ENCODE results near the gene TSNAXIP1.

The TSNAXIP1 gene, protein sequence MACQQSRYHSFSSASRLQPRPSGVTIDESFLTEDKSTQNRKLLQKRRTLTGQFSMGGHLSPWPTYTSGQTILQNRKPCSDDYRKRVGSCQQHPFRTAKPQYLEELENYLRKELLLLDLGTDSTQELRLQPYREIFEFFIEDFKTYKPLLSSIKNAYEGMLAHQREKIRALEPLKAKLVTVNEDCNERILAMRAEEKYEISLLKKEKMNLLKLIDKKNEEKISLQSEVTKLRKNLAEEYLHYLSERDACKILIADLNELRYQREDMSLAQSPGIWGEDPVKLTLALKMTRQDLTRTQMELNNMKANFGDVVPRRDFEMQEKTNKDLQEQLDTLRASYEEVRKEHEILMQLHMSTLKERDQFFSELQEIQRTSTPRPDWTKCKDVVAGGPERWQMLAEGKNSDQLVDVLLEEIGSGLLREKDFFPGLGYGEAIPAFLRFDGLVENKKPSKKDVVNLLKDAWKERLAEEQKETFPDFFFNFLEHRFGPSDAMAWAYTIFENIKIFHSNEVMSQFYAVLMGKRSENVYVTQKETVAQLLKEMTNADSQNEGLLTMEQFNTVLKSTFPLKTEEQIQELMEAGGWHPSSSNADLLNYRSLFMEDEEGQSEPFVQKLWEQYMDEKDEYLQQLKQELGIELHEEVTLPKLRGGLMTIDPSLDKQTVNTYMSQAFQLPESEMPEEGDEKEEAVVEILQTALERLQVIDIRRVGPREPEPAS

DNA sequence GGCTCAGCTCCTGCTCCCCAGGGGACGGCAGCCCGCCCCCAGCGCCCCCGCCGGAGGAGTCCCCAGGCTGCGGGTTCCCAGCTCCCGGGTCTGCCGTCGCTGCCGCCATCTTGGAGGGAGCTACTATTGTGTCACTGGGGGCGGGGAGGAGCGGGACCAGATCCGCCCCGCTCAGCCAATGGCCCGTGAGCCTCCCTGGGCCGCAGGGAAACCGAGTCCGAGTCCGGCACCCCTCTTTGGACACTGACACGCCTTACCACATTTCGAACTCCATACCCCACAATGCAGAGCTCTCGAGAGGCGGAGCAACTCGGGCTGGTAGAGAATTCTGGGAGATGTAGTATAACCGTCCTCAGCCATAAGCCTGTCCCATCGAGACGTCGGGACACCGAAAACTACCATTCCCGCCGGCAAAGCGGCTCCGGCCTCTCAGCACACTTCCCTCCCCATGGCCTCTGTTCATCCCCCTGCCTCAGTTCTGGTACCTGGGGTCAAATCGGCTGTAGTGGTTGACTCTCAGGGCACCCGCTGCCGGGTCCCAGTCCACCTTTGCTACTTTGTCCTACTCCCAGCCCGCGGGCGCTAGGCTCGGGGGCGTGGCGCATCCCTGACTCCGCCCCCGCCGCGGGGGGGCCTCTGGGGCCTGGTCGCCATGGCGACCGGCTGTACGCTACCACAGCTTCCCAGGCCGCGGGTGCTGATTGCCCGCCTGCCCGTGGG is at the start of gene TSNAXIP1, which contains the start of gene RANBP10:
TSS of gene TSNAXIP1 (plus strand) at position 462 of the 720 bp plus-strand sequence. CDS start 261 bp downstream, outside the sequence.
TSS of gene RANBP10 (minus strand) at position 133 of the 720 bp plus-strand sequence. CDS start at position 109, 24 bp downstream.
- DNase-seq: peak; percentile 97

DNA sequence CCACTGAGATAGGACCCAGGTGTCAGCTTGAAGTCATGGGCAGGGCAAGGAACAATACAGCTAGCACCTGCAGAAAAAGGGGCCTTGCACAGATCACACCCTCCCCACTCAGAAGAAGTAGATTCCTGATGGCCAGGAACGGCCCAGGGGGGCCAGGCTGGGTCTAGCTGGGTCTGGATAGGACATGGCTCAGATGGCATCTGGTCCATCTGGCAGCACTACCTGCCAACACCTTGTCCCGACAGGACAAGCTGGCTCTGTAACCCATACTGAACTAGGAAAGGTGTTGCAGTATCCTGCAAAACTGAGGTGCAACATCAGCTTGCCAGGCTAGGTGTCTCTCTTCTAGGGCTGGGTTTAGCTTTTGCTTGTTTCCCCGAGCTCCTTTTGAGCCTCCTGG is 48.7 kb upstream of the TSNAXIP1 start:
- DNase-seq: no peak

DNA sequence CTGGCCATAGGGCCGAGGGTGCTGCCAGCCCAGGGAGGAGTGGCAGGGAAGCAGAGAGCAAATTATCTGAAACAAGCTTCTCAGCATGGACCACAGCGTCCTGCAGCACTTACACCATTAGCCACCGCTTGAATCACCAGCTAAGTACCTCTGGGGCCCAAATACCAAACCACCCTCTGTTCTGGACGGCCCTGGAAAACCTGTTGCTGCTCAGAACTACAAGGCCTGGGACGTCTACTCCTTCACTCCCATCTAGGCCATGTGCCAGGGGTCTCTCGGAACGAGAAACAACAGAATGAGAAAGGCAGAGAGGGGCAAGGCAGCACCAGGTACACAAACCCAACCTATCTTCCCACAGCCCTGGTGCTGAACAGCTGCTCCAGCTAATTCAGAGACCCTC is 47.7 kb upstream of the TSNAXIP1 start:
- DNase-seq: no peak

DNA sequence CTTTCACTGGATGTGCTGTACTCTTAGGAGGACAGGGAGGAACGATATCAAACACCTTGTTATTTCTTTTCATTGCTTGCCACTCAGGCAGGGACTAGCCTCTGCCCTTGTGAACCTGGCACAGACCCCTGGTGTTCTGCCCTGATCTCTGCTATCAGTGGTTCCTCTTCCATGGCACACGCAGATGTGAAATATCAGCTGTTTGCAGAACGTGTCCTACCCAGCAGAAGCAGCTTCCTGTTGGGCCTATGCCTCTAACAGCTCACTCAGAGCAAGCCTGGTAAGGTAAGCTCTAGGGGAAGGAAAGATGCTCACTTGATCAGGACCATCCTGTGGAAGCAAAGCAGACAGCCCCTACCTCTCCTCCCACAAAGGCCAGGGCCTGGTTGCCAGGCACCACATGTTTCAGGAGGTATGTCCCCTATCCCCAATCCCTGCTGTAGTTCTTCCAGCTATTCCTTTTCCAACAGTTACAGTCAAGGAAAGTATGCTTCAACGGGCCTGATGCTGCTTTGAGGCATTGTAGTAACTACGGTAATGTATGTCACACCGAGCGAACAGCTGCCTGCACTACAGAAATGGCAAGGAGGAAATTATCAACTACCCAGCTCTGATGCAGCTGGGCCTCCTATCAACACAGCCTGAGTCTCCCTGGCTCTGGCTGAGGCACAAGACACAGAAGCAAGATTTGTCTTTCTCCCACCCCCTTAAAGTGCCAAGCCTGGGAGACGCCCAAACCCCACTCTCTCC is 46.3 kb upstream of the TSNAXIP1 start:
- DNase-seq: no peak

DNA sequence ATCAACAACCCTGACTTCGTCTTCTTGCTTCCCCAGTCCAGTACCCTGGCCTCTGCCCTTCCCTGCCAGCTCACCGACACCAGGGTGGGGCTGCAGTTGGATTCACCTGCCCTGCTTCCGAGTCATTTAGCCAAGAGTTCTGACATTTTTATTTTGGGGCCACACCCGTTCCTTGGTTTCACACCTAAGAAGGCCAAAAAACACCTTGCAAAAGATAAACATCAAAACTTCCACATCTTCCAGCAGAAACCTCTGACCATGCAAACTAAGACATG is 45.8 kb upstream of the TSNAXIP1 start:
- DNase-seq: no peak

DNA sequence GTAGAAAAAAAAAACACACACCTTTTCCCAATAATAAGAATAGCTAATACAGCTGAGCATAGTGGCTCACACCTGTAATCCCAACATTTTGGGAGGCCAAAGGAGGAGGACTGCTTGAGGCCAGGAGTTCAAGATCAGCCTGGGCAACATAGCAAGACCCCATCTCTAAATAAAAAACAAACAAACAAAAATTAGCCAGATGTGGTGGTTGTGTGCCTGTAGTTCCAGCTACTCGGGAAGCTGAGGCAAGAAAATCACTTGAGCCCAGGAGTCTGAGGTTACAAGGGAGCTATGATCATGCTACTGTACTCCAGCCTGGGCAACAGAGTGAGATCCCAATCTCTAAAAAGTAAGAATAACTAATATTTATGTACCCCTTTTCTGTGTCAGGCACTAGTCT is 44.8 kb upstream of the TSNAXIP1 start:
- DNase-seq: no peak

DNA sequence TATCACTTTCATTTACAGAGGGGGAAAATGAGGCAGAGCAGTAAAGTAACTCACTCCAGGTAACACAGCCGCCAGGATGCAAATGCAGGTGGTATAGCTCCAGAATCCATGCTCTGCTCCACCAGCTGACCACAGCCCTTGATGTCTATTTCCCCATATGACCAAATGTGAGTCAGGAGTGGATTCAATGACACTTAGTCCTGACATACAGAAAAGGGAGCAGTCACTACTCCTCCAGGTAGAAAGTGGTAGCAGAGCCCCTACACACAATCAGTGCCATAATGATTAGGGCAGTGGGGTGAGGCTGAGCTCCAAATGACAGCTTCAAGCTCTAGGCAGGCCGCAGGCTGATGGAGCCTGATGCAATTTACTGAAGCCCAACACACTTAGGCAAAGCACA is 44.3 kb upstream of the TSNAXIP1 start:
- DNase-seq: no peak

DNA sequence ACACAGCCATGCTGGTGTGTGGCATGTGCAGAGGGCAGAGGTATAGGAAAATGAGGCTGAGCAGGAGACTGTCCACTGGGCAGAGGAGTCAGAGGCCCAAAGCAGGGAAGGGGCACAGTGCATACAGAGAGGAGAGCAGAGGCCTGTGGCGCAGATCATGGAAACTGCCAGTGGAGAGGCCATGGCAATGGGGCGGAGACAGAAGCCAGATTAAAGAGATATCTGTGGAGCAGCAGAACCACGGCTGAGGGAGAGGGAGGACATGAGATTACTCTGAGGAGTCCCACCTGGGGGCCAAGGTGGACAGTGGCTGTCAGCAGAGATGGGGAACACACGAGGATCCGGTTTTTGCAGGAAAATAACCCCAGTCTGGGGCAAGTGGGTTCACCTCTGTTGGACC is 43.6 kb upstream of the TSNAXIP1 start:
- DNase-seq: no peak

DNA sequence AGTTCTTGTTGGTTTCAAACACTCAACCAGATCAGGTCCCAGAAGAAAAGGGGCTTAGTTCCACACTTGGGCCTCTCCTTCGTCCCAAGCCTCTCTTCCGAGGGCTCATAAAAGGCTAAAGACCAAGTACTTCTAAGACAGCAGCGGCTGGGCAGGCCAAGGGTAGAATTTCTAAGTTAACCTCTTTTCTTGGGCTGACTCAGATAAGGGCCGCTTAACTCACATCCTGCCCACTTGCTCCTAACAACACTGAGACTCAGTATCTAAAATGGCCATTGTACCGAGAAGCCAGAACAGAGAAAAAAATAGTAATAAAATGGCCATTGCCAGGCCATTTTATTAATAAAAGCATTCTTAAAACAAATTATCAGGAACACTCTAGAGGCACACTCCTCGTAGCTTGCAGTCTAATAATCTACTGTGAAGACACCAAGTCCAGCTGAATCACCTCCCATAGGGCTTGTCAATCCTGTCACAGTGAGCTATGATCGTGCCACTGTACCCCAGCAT is 42.5 kb upstream of the TSNAXIP1 start:
- DNase-seq: no peak

DNA sequence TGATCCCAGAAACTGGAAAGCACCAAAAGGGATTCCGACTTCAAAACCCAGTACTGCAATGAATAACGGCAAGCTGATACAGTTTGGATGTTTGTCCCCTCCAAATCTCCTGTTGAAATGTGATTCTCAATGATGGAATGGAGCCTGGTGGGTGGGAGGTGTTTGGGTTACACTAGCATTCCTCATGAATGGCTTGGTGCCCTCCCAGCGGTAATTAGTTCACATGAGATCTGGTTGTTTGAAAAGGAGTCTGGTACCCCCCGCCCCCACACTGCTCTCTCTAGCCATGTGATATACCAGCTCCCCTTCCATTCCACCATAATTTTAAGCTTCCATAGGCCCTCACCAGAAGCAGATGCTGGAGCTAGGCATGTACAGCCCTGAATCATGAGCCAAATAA is 40.4 kb upstream of the TSNAXIP1 start:
- DNase-seq: no peak

DNA sequence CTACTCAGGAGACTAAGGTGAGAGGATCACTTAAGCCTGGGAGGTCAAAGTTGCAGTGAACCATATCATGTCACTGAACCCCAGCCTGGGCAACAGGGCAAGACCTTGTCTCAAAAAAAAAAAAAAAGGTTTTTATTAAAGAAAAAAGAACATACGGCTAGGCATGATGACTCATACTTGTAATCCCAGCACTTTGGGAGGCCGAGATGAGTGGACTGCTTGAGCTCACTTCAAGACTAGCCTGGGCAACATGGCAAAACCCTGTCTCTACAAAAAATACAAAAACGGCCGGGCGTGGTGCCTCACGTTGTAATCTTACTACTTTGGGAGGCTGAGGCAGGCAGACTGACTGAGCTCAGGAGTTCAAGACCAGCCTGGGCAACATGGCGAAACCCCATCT is 38.7 kb upstream of the TSNAXIP1 start:
- no peak for DNase-seq

DNA sequence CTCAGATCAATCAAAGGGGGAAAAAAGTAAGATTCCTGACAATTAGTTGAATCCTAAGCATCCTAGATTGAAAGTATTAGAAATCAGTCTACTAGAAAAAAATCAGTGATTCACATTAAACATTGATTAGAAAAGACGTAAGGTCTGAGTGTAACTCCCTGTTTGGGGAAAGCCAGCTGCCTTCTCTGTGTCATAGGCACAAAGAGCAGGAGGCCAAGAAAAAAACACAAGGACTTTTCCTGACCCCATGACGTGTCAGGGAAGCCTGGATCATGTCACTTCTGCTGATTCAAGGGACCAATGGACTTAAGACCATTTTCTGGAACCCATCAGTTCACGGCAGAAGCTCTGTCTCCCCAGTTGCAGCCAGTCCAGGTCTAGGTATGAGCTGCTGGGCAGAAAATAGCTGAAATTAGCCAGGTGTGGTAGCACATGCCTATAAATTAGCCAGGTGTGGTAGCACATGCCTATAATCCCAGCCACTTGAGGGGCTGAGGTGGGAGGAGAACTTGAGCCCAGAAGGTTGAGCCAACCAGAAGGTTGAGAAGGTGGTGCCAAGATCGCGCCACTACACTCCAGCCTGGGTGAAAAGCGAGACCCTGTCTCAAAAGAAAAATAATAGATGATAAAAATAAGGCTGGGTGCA is 36.2 kb upstream of the TSNAXIP1 start:
- no peak for DNase-seq

DNA sequence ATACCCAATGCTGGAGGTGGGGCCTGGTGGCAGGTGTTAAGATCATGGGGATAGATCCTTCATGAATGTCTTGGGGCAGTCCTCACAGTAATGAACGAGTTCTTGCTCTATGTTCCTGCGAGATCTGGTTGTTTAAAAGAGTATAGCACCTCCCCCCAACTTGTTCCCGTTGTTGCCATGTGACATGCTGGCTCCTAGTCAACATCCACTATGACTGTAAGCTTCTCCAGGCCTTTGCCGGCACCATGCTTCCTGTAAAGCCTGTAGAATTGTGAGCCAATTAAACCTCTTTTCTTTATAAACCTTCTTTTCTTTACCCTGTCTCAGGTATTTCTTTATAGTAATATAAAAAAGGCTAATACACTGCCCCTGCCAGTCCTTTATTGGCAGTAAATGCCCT is 33.6 kb upstream of the TSNAXIP1 start:
- DNase-seq: no peak

DNA sequence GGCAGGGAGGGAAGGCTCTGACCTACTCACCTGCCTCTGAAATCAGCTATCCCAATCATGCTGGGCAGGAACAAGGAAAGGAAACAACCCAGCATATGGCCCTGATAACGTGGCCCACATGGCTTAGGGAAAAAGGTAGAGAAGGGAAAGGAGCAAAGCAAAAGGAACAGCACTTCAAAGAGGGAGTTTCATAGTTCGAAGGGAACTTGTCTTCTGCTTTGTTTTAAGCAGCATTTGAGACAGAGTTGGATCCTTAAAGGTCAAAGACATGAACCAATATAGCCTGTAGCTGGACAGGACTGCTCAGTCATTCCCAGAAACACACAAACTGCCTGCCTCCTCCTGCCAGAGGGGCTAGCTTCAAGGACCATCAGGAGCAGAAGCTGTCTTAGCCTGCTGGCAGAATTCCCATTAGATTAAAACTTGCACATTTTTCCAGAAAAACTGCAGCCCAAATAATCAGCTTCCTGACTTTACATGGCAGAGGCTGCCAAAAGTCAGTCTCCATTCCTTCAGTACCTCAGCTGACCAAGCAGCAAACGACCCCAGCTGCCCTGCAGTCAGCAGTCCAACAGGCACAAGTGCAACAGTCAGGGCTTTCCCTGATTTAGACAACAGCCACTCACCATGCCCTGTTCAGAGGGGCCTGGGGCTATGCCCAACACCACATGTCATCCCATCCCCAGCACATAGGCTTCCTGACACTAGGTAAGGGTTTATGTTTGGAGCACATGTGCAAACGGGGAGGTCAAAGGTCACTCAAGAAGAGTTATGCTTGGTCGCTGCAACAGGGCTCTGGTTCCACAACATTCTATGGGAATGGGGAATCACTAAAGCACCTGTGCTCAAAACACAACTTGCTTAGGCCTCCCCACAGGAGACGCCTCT is 32.9 kb upstream of the TSNAXIP1 start:
- DNase-seq: no peak

DNA sequence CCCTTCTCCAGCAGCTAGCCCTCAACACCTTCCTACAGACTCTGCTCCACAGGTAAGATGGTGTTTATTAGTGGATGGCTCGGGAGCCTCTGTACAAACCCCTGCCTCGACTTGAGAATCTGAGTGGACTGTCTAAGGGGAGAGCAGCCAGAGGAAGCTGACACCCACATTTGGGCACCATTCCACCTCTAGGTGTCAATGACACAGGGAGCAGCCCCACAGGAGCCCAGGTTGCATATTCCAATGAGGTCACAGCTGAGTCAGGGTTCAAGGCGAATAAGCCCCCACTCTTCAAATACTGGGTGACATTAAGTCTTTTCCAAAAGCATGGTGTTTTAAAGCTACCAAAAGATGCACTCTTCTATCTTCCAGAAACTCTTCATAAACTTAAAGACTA is 32.2 kb upstream of the TSNAXIP1 start:
- no peak for DNase-seq

DNA sequence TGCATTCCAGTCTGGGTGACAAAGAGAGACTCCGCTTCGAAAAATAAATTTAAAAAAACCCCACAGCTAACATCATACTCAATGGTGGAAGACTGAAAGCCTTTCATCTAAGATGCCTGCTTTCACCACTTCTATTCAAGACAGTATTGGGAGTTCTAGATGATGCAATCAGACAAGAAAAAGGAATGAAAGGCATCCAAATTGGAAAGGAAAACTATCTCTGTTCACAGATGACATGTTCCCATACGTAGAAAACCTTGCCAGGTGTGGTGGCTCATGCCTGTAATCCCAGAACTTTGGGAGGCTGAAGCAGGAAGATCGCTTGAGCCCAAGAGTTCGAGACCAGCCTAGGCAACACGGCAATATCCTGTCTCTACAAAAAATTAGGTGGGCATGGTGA is 31.4 kb upstream of the TSNAXIP1 start:
- no peak for DNase-seq

DNA sequence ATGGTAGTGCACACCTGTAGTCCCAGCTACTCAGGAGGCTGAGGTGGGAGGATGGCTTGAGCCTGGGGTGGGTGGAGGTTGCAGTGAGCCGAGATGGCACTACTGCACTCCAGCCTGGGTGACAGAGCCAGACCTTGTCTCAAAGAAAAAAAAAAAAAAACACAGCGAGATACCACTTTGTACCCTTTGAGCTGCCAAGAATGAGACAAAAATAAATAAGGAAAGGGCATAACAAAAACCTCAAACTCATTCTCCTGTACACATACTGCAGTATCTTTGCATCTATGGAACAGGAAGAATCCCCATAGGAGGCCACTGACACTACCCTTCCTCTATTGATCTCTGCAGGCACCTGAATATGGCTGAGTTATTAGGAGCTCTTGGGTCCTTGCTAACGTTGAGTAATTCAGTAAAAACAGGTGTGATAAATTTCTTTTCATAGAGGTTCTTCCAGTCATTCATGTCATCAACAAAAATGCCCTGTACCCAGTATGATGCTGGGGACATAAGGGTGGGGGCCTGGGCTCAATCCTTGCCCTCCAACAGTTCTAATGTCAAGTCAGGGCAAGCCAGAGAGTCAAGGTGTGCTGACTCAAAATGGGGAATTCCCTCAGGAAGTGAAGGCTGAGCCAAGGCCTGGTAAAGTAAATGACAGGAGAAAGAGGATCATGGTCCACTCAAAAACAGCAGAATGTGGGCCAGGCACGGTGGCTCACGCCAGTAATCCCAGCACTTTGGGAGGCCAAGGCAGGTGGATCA is 27.3 kb upstream of the TSNAXIP1 start:
- DNase-seq: no peak

DNA sequence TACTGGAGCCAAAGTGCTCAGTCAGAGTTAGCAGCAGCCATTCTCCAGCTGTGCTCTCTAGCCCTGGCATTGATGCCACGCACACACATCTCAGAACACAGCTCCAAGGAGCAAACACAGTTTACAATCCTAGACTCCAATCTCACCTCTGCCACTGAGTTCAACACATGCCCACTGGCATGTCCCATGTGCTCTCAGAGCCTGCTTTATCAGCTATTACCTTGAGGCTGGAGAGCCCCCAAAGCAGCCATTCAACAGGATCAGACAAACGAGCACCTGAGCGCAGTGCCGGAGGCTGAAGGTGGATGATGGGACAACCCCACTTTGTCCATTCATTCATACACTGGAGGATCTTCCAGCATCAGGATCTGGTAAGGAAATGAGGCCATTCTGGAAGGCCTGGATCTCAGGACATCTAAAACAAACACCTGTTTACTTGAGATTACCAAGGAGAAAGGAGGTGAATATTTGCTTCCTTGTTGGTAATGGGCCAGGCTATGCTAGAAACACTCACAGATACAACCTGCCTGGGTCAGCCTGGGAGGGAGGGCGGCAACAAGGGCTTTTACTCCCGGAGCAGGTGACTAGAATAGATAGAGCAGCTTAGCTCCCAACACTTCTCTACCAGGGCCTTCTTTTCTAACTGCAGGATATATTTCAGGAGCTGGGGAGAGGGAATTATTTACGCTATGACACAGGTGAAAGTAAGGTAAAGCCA is 25.7 kb upstream of the TSNAXIP1 start:
- DNase-seq: no peak

DNA sequence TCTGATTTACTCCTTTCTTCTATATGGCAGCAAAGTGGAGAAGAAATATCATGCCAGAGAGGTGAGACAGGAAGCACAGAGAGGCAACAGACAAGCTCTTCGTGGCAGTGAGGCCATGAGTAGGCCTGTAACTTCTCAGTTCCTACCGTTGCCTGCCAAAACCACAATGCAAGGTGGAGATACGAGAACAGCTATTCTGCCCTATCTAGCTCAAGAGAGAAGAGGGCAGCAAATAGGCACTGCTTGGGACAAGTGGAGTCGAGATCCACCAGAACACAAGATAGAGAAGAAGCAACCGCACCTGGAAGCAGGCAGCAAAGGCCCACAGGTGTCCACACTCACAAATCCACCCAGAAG is 25.1 kb upstream of the TSNAXIP1 start:
- no peak for DNase-seq
